ENCODE data around the gene CRYGD.
"Not testable (repeated sequence)": the region's sequence is repeated elsewhere in the genome, so short reads cannot be mapped to it uniquely, and the experiment has no call there.

The CRYGD gene

GRCh38 chr2:208124013-208124715, at the start of gene CRYGD:
Gene CRYGD, minus strand, starts transcription at chr2:208124524. Its CDS starts 51 bp downstream, at chr2:208124473.
- not testable (repeated sequence) for DNase-seq (ENCODE audit: low read depth)

GRCh38 chr2:208172125-208172524, 47.8 kb upstream of the CRYGD start:
- no peak for DNase-seq (ENCODE audit: low read depth)

- no peak for DNase-seq (ENCODE audit: low read depth)
Measured at GRCh38 chr2:208164951-208165755, 40.8 kb upstream of the CRYGD start.

GRCh38 chr2:208163489-208163888, 39.2 kb upstream of the CRYGD start, which contains the start of gene CRYGA:
Gene CRYGA, minus strand, starts transcription at chr2:208163589. Its CDS starts 33 bp downstream, at chr2:208163556.
- no peak for DNase-seq (ENCODE audit: low read depth)

GRCh38 chr2:208156439-208156838, 32.1 kb upstream of the CRYGD start:
- DNase-seq (ENCODE audit: low read depth), result no peak

GRCh38 chr2:208153156-208153555, 28.8 kb upstream of the CRYGD start:
- no peak for DNase-seq (ENCODE audit: low read depth)

- DNase-seq (ENCODE audit: low read depth), result no peak
Measured at GRCh38 chr2:208150956-208151355, 26.6 kb upstream of the CRYGD start.

- DNase-seq (ENCODE audit: low read depth), result no peak
Measured at GRCh38 chr2:208150094-208150493, 25.8 kb upstream of the CRYGD start.

- no peak for DNase-seq (ENCODE audit: low read depth)
Measured at GRCh38 chr2:208148803-208149202, 24.5 kb upstream of the CRYGD start.

- DNase-seq (ENCODE audit: low read depth), result no peak
Measured at GRCh38 chr2:208147759-208148158, 23.4 kb upstream of the CRYGD start.

- DNase-seq (ENCODE audit: low read depth), result no peak
Measured at GRCh38 chr2:208147008-208147407, 22.7 kb upstream of the CRYGD start.

- DNase-seq (ENCODE audit: low read depth), result no peak
Measured at GRCh38 chr2:208146006-208146405, 21.7 kb upstream of the CRYGD start, which contains the start of gene CRYGB. Gene CRYGB, minus strand, starts transcription at chr2:208146158. Its CDS starts 38 bp downstream, at chr2:208146120.

- no peak for DNase-seq (ENCODE audit: low read depth)
Measured at GRCh38 chr2:208142925-208143799, 18.8 kb upstream of the CRYGD start.

- no peak for DNase-seq (ENCODE audit: low read depth)
Measured at GRCh38 chr2:208142240-208142924, 18.1 kb upstream of the CRYGD start.

- DNase-seq (ENCODE audit: low read depth), result no peak
Measured at GRCh38 chr2:208139447-208139846, 15.1 kb upstream of the CRYGD start.

- DNase-seq (ENCODE audit: low read depth), result not testable (repeated sequence)
Measured at GRCh38 chr2:208138334-208138733, 14.0 kb upstream of the CRYGD start.

- DNase-seq (ENCODE audit: low read depth), result no peak
Measured at GRCh38 chr2:208136716-208137094, 12.4 kb upstream of the CRYGD start.

- DNase-seq (ENCODE audit: low read depth), result no peak
Measured at GRCh38 chr2:208135794-208136715, 11.7 kb upstream of the CRYGD start.

GRCh38 chr2:208134928-208135586, 10.7 kb upstream of the CRYGD start:
- no peak for DNase-seq (ENCODE audit: low read depth)

- no peak for DNase-seq (ENCODE audit: low read depth)
Measured at GRCh38 chr2:208130712-208131110, 6.4 kb upstream of the CRYGD start.
